GM12874 (cell line): ENCODE data around the gene NNMT.

ENCODE experiments used
- CTCF ChIP-seq: IDR thresholded peaks from 2 replicates; pipeline ENCODE4 v1.5.1; 2011; ENCODE audit warnings: low read depth, mild to moderate bottlenecking, control low read depth, low read length, moderate library complexity; ENCODE audit not compliant: insufficient read depth

The NNMT gene

GRCh38 chr11:114301927-114302326, 5.7 kb downstream of the NNMT start:
- no peak for TF ChIP-seq CTCF

GRCh38 chr11:114302663-114303062, 6.5 kb downstream of the NNMT start:
- no peak for TF ChIP-seq CTCF

GRCh38 chr11:114304065-114304464, 7.9 kb downstream of the NNMT start:
- TF ChIP-seq CTCF = no peak

GRCh38 chr11:114304969-114305368, 8.8 kb downstream of the NNMT start:
- TF ChIP-seq CTCF = no peak

- no peak for TF ChIP-seq CTCF
These were observed 11.5 kb downstream of the NNMT start for GRCh38 chr11:114307524-114308203.

GRCh38 chr11:114308689-114309089, 12.5 kb downstream of the NNMT start:
- TF ChIP-seq CTCF = no peak

GRCh38 chr11:114309517-114309916, 13.3 kb downstream of the NNMT start:
- TF ChIP-seq CTCF = no peak
